GM23248 (cell line): ENCODE measurements around the gene ARHGAP45.

Source experiments
- EZH2 ChIP-seq: fragments of 200-600 bp; sonication (generic); IDR thresholded peaks from 2 replicates; pipeline ENCODE4 v1.6.1; 2018; ENCODE audit warnings: antibody characterized with exemption, mild to moderate bottlenecking; ENCODE audit not compliant: insufficient read depth, poor library complexity, severe bottlenecking
- EZH2phosphoT487 ChIP-seq: fragments of 200-600 bp; sonication (generic); IDR thresholded peaks from 2 replicates; pipeline ENCODE4 v1.6.1; 2018; ENCODE audit warnings: antibody characterized with exemption, moderate library complexity, mild to moderate bottlenecking, low read depth; ENCODE audit not compliant: insufficient read depth

- TF ChIP-seq EZH2: no peak
- TF ChIP-seq EZH2phosphoT487: no peak
These were observed 22.9 kb downstream of the ARHGAP45 start for GRCh38 chr19:1089891-1090290.
